Esophagus muscularis mucosa (tissue), 4 donors: ENCODE results near the gene ASCL1. TPM values are rescaled to one million over a fixed set of nuclear protein-coding genes. Genes with fewer than 3 reads are reported as not detected.

Experiments used
- DNase-seq: peaks from one replicate; pipeline ENCODE4 v3.0.0-alpha.2; 2017; ENCODE audit errors: extremely low spot score
- H3K27ac ChIP-seq, 4 donors: fragments of 200-600 bp; sonication (generic); replicated peaks in 1 of 4; 1 replicate in 3 of 4; 2 replicates in 1 of 4; pipeline ENCODE4 v1.5.1; 2016 to 2019; ENCODE audit warnings: mild to moderate bottlenecking in 1 of 4
- H3K27me3 ChIP-seq, 4 donors: fragments of 200-600 bp; sonication (generic); one replicate each; pipeline versions ENCODE4 v1.5.1 to v1.6.0; 2016 to 2019
- H3K36me3 ChIP-seq, 4 donors: fragments of 200-600 bp; sonication (generic); one replicate each; pipeline ENCODE4 v1.5.1; 2016 to 2019
- H3K4me1 ChIP-seq, 4 donors: fragments of 200-600 bp; sonication (generic); one replicate each; pipeline ENCODE4 v1.5.1; 2016 to 2019
- H3K4me3 ChIP-seq, 4 donors: fragments of 200-600 bp; sonication (generic); 1 replicate in 2 of 4; 2 replicates in 2 of 4; pipeline ENCODE4 v1.5.1; 2016 to 2019; ENCODE audit warnings: mild to moderate bottlenecking in 4 of 4, moderate library complexity in 1 of 4
- H3K9me3 ChIP-seq, 4 donors: fragments of 200-600 bp; sonication (generic); 1 replicate in 3 of 4; 2 replicates in 1 of 4; pipeline ENCODE4 v1.5.1; 2016 to 2019
- CTCF ChIP-seq, 3 experiments: fragments of 200-600 bp in 2 of 3; fragments of 450-650 bp in 1 of 3; sonication (generic) in 2 of 3; IDR thresholded peaks; one replicate each; pipeline ENCODE4 v1.5.1; 2017 to 2019; ENCODE audit warnings: antibody characterized with exemption in 3 of 3, mild to moderate bottlenecking in 2 of 3, moderate library complexity in 1 of 3
- EP300 ChIP-seq: sonication (generic); formaldehyde crosslinking; IDR thresholded peaks from one replicate; pipeline ENCODE4 v1.6.1; 2017; ENCODE audit warnings: antibody characterized with exemption
- POLR2A ChIP-seq: fragments of 450-650 bp; IDR thresholded peaks from one replicate; pipeline ENCODE4 v1.6.1; 2017; ENCODE audit warnings: antibody characterized with exemption, moderate library complexity, mild to moderate bottlenecking, low read depth
- POLR2AphosphoS5 ChIP-seq, 2 donors: sonication (generic); formaldehyde crosslinking; IDR thresholded peaks; one replicate each; pipeline ENCODE4 v1.6.1; 2017; ENCODE audit warnings: antibody characterized with exemption in 2 of 2
- WGBS: methylation state at CpG from one replicate; pipeline ENCODE4 v1.1.5; 2018; 5-methylcytosine and 5-hydroxymethylcytosine counted together
- intact Hi-C: fragments of 100-400 bp; cut with DNase I; formaldehyde crosslinking; loops from one replicate; pipeline ENCODE4 v1.15.1; 2023
- total RNA-seq, 4 donors: library from RNA; depleted of rRNA; stranded (reverse); fragments of >200 nt; gene quantifications; one replicate each; pipeline versions ENCODE4 v1.1.0 to v1.2.1, GENCODE V29; 2016

ASCL1 gene
- total RNA-seq, 4 donors from 2014 or later, result 0.17 TPM; not detected in 3

GRCh38 chr12:102973583-102973982 is 16.1 kb downstream of the ASCL1 start:
- no peak for DNase-seq
- Histone ChIP-seq H3K27me3 (peaks cover 0 to 16% (median 0%) of the 10 kb centered on the region in 4 donors), H3K27ac (no peak overlapping the region), H3K4me1 (no peaks in the 10 kb centered on the region), H3K9me3 (no peaks in the 10 kb centered on the region), H3K4me3 (no peak overlapping the region), H3K36me3 (no peaks in the 10 kb centered on the region)
- intact Hi-C loops, result no loop called here
- TF ChIP-seq POLR2A (no peak), EP300 (no peak), CTCF (IDR thresholded peaks at IDR 0.05) (no peak), POLR2AphosphoS5 (IDR thresholded peaks at IDR 0.05) (no peak)

- no peak for TF ChIP-seq EP300
- TF ChIP-seq POLR2A, result no peak
- no peak for TF ChIP-seq POLR2AphosphoS5 (IDR thresholded peaks at IDR 0.05)
- no peak for TF ChIP-seq CTCF (IDR thresholded peaks at IDR 0.05)
- no peak overlapping the region for H3K4me3 ChIP-seq
- no peaks in the 10 kb centered on the region for H3K36me3 ChIP-seq
- intact Hi-C loops, result no loop called here
- H3K27me3 ChIP-seq, result peaks cover 0 to 4% (median 0%) of the 10 kb centered on the region in 4 donors
- no peak for DNase-seq
- no peaks in the 10 kb centered on the region for H3K4me1 ChIP-seq
- WGBS, result 54% methylated on average over 5 of the region's 5 CpGs
- H3K9me3 ChIP-seq, result no peaks in the 10 kb centered on the region
- no peak overlapping the region for H3K27ac ChIP-seq
These were observed 19.3 kb downstream of the ASCL1 start for GRCh38 chr12:102976609-102977280.

GRCh38 chr12:102977945-102978706 is 20.7 kb downstream of the ASCL1 start:
- no peak for TF ChIP-seq CTCF (IDR thresholded peaks at IDR 0.05)
- no peak for TF ChIP-seq POLR2AphosphoS5 (IDR thresholded peaks at IDR 0.05)
- TF ChIP-seq EP300, result no peak
- no peak for TF ChIP-seq POLR2A
- Histone ChIP-seq H3K27me3 (peaks cover 0 to 10% (median 0%) of the 10 kb centered on the region in 4 donors), H3K27ac (no peak overlapping the region), H3K4me1 (no peaks in the 10 kb centered on the region), H3K4me3 (no peak overlapping the region), H3K36me3 (no peaks in the 10 kb centered on the region), H3K9me3 (no peaks in the 10 kb centered on the region)
- intact Hi-C loops, result no loop called here
- WGBS, result 61% methylated on average over 16 of the region's 16 CpGs
- DNase-seq, result no peak

GRCh38 chr12:102980350-102980749 is 22.9 kb downstream of the ASCL1 start:
- Histone ChIP-seq H3K9me3 (no peaks in the 10 kb centered on the region), H3K27ac (no peak overlapping the region), H3K4me1 (no peaks in the 10 kb centered on the region), H3K36me3 (no peaks in the 10 kb centered on the region), H3K4me3 (no peak overlapping the region), H3K27me3 (peaks cover 0 to 15% (median 0%) of the 10 kb centered on the region in 4 donors)
- WGBS, result 94% methylated on average over 1 of the region's 1 CpG
- TF ChIP-seq POLR2AphosphoS5 (IDR thresholded peaks at IDR 0.05) (no peak), CTCF (IDR thresholded peaks at IDR 0.05) (no peak), EP300 (no peak), POLR2A (no peak)
- intact Hi-C loops, result no loop called here
- DNase-seq, result no peak
